ENCODE measurements around the gene ITGAE. TPM values are rescaled to one million over a fixed set of nuclear protein-coding genes. Genes with fewer than 3 reads are reported as not detected.
"Not testable (repeated sequence)": the region's sequence is repeated elsewhere in the genome, so short reads cannot be mapped to it uniquely, and the experiment has no call there.

The ITGAE gene
- total and polyA plus RNA-seq, 8 donors = 21.0 to 46.1 (median 41.0) TPM

- DNase-seq = no peak
- intact Hi-C loops (cut with DNase I) = no loop called here
- peaks cover 0 to 41% of the 10 kb centered on the region in 2 donors for H3K4me1 ChIP-seq
Observed at GRCh38 chr17:3796110-3796821, 4.7 kb downstream of the ITGAE start.

GRCh38 chr17:3795390-3796102 lies 5.4 kb downstream of the ITGAE start:
- H3K4me1 ChIP-seq = peaks cover 0 to 39% of the 10 kb centered on the region in 2 donors
- intact Hi-C loops (cut with DNase I) = no loop called here
- DNase-seq = no peak
- no peaks in the 10 kb centered on the region for H3K36me3 ChIP-seq
- H3K4me3 ChIP-seq = no peak overlapping the region
- H3K27ac ChIP-seq = no peak overlapping the region
- no peaks in the 10 kb centered on the region for H3K27me3 ChIP-seq
- TF ChIP-seq CTCF (IDR thresholded peaks at IDR 0.05) = no peak
- no peaks in the 10 kb centered on the region for H3K9me3 ChIP-seq
- ATAC-seq = no peak

More at GRCh38 chr17:3796110-3796821, 4.7 kb downstream of the ITGAE start:
- ATAC-seq = no peak
- Histone ChIP-seq H3K4me3 (no peak overlapping the region), H3K27me3 (no peaks in the 10 kb centered on the region), H3K36me3 (no peaks in the 10 kb centered on the region), H3K27ac (no peak overlapping the region), H3K9me3 (no peaks in the 10 kb centered on the region)
- TF ChIP-seq CTCF (IDR thresholded peaks at IDR 0.05) = no peak

- Histone ChIP-seq H3K27ac (no peak overlapping the region), H3K4me3 (no peak overlapping the region), H3K27me3 (no peaks in the 10 kb centered on the region), H3K4me1 (peaks cover 0 to 34% of the 10 kb centered on the region in 2 donors), H3K9me3 (no peaks in the 10 kb centered on the region), H3K36me3 (no peaks in the 10 kb centered on the region)
- no peak for TF ChIP-seq CTCF (IDR thresholded peaks at IDR 0.05)
- intact Hi-C loops (cut with DNase I) = no loop called here
- no peak for ATAC-seq
- DNase-seq = no peak
Observed at GRCh38 chr17:3794557-3795389, 6.2 kb downstream of the ITGAE start.

GRCh38 chr17:3794152-3794551 lies 6.8 kb downstream of the ITGAE start:
- DNase-seq = not testable (repeated sequence)

GRCh38 chr17:3793258-3793657 lies 7.7 kb downstream of the ITGAE start:
- H3K27ac ChIP-seq; H3K9me3 ChIP-seq; intact Hi-C loops (cut with DNase I); H3K4me3 ChIP-seq; DNase-seq; H3K27me3 ChIP-seq; ATAC-seq; H3K36me3 ChIP-seq: not testable (repeated sequence)
- H3K4me1 ChIP-seq = peaks cover 0 to 18% of the 10 kb centered on the region in 2 donors

More at GRCh38 chr17:3794152-3794551, 6.8 kb downstream of the ITGAE start:
- H3K4me1 ChIP-seq = peaks cover 0 to 27% of the 10 kb centered on the region in 2 donors
- H3K36me3 ChIP-seq; H3K4me3 ChIP-seq; H3K9me3 ChIP-seq; ATAC-seq; H3K27me3 ChIP-seq; H3K27ac ChIP-seq; intact Hi-C loops (cut with DNase I): not testable (repeated sequence)

GRCh38 chr17:3792481-3792880 lies 8.5 kb downstream of the ITGAE start:
- peak in 1 of 4 donors; percentile 53 for DNase-seq
- no peak overlapping the region for H3K4me3 ChIP-seq

More at GRCh38 chr17:3792481-3792880, 8.5 kb downstream of the ITGAE start:
- no peak for TF ChIP-seq CTCF (IDR thresholded peaks at IDR 0.05)
- no peaks in the 10 kb centered on the region for H3K36me3 ChIP-seq
- intact Hi-C loops (cut with DNase I) = no loop called here
- H3K27me3 ChIP-seq = no peaks in the 10 kb centered on the region
- H3K9me3 ChIP-seq = no peaks in the 10 kb centered on the region
- peaks cover 0 to 15% of the 10 kb centered on the region in 2 donors for H3K4me1 ChIP-seq
- no peak for ATAC-seq
- no peak overlapping the region for H3K27ac ChIP-seq
